ENCODE results near the gene TBC1D14.

TBC1D14 gene

GRCh38 chr4:6932918-6933317 is 23.3 kb downstream of the TBC1D14 start:
- no peak for TF ChIP-seq CTCF (IDR thresholded peaks at IDR 0.05; ENCODE audit: insufficient read depth, low read length, poor library complexity, severe bottlenecking)
- no peaks in the 10 kb centered on the region for H3K27me3 ChIP-seq (replicated peaks; ENCODE audit: control insufficient read depth, insufficient read depth, low read length)
- no peaks in the 10 kb centered on the region; the same call in none of the 2 replicates for H3K36me3 ChIP-seq (ENCODE audit: control insufficient read depth, insufficient read depth, low read length)
- no peak overlapping the region for H3K4me3 ChIP-seq (replicated peaks; ENCODE audit: low read depth, low read length)
- no peak for DNase-seq (ENCODE audit: extremely low read depth, insufficient read length)

- no peaks in the 10 kb centered on the region; the same call in none of the 2 replicates for H3K36me3 ChIP-seq (ENCODE audit: control insufficient read depth, insufficient read depth, low read length)
- H3K4me3 ChIP-seq (replicated peaks; ENCODE audit: low read depth, low read length) = no peak overlapping the region
- no peak for TF ChIP-seq CTCF (IDR thresholded peaks at IDR 0.05; ENCODE audit: insufficient read depth, low read length, poor library complexity, severe bottlenecking)
- no peaks in the 10 kb centered on the region for H3K27me3 ChIP-seq (replicated peaks; ENCODE audit: control insufficient read depth, insufficient read depth, low read length)
- DNase-seq (ENCODE audit: extremely low read depth, insufficient read length) = no peak
Observed at GRCh38 chr4:6933691-6934430, 24.2 kb downstream of the TBC1D14 start.

- Histone ChIP-seq H3K4me3 (replicated peaks; ENCODE audit: low read depth, low read length) (no peak overlapping the region), H3K36me3 (ENCODE audit: control insufficient read depth, insufficient read depth, low read length) (no peaks in the 10 kb centered on the region; the same call in none of the 2 replicates), H3K27me3 (replicated peaks; ENCODE audit: control insufficient read depth, insufficient read depth, low read length) (no peaks in the 10 kb centered on the region)
- no peak for DNase-seq (ENCODE audit: extremely low read depth, insufficient read length)
- no peak for TF ChIP-seq CTCF (IDR thresholded peaks at IDR 0.05; ENCODE audit: insufficient read depth, low read length, poor library complexity, severe bottlenecking)
Observed at GRCh38 chr4:6935965-6936364, 26.3 kb downstream of the TBC1D14 start.

- no peak for TF ChIP-seq CTCF (IDR thresholded peaks at IDR 0.05; ENCODE audit: insufficient read depth, low read length, poor library complexity, severe bottlenecking)
- Histone ChIP-seq H3K36me3 (ENCODE audit: control insufficient read depth, insufficient read depth, low read length) (no peaks in the 10 kb centered on the region; the same call in none of the 2 replicates), H3K27me3 (replicated peaks; ENCODE audit: control insufficient read depth, insufficient read depth, low read length) (no peaks in the 10 kb centered on the region)
Observed at GRCh38 chr4:6937201-6937600, 27.6 kb downstream of the TBC1D14 start.

GRCh38 chr4:6937754-6938153 is 28.1 kb downstream of the TBC1D14 start:
- Histone ChIP-seq H3K27me3 (replicated peaks; ENCODE audit: control insufficient read depth, insufficient read depth, low read length) (no peaks in the 10 kb centered on the region), H3K36me3 (ENCODE audit: control insufficient read depth, insufficient read depth, low read length) (no peaks in the 10 kb centered on the region; the same call in 1 of the 2 replicates), H3K4me3 (replicated peaks; ENCODE audit: low read depth, low read length) (no peak overlapping the region)
- no peak for TF ChIP-seq CTCF (IDR thresholded peaks at IDR 0.05; ENCODE audit: insufficient read depth, low read length, poor library complexity, severe bottlenecking)
- no peak for DNase-seq (ENCODE audit: extremely low read depth, insufficient read length)

More at GRCh38 chr4:6937201-6937600, 27.6 kb downstream of the TBC1D14 start:
- no peak for DNase-seq (ENCODE audit: extremely low read depth, insufficient read length)
- H3K4me3 ChIP-seq (replicated peaks; ENCODE audit: low read depth, low read length) = no peak overlapping the region

All from GM06990 (cell line).